Measurements from ENCODE around the gene ABCC8.

ABCC8 gene

DNA sequence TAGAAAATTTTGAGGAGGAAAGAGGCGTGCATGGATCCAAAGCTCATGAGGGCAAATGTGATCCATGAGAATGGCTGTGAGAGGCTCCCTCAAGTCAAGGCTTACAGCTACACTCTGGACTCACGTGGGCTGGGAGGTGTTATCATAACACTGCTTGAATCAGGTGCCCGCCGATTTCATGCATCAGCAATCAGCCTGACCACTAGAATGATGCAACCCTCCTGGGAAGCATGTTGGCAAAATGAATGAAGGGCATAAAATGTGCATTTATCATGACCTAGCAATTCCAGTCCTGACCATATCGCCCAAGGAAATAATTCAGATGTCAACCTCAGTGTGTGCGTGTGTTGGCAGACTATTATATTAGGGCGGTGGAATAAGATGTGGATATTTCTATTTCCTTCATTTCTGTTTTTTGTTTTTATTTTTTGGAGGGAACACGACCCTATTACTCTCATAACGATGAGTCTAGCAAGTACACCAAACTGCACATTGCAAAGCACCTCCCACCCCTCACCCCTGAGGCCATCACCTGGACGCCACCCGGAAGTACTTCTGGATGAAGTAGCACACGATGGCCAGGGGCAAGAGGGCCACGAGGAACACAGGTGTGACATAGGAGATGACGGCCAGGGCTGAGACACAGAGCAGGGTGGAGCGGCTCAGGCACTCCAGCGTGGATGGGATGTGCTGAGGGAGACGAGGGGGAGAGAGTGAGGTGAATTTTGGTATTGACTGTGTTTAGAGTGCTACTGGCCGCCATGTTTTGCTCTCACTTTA is 72.5 kb downstream of the ABCC8 start:
- DNase-seq (ENCODE audit: low spot score), result no peak

DNA sequence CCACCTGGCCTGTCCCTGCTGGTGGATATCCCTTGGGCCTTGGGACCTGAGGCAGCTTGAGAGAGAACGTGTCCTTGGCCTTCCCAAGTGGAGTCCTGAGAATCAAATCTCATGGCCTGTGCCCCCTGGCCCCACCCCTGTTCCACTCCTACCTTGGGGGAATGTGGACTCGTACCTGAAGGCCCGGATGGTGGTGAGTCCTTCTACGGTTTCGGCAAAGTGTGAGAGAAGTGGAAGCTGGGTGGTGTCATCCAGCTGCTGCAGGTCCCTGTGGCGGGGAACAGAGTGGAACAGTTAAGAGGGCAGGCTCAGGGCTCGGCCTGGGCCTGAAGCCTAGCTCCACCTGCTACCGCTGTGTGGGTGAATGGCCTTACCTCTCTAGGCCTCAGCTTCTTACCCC is 74.2 kb downstream of the ABCC8 start:
- no peak for DNase-seq (ENCODE audit: low spot score)

GRCh38 chr11:17401841-17402240 is 74.8 kb downstream of the ABCC8 start:
- DNase-seq (ENCODE audit: low spot score), result no peak

DNA sequence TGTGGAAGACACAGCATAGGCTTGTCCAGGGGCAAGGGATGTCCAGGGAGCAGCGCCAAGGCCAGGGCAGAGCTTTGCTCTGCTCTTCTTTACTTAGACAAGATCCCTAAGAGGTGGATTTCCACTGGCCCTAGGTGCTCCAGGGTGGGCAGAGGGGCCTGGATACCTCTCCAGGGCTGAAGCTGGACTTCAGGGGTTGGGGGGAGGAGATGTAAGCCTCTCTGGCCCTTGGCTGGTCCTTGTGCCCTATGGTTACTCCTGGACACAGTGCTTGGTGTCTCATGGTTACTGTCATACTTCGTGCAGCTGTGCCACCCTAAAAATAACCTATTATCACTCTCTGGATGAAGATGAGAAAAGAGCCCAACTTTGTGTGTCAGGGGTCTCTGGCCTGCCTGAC is 75.3 kb downstream of the ABCC8 start:
- no peak for DNase-seq (ENCODE audit: low spot score)

GRCh38 chr11:17400048-17400775 is 76.4 kb downstream of the ABCC8 start:
- no peak for DNase-seq (ENCODE audit: low spot score)

DNA sequence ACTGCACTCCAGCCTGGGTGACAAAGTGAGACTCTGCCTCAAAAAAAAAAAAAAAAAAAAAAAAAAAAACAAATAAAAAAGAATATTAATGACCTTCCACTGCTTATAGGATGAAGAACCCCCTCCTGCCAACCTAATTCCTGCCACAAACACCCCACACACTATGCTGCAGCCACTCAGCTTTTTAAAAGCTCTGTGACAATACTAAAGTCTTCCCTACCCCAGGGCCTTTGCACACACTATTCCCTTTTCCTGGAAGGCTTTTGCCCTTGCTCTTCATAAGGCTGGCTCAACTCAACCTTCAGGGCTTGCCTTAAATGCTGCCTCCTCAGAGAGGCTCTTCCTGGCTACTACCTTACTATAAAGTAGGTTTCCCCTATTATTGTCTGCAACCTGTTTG is 77.4 kb downstream of the ABCC8 start:
- no peak for DNase-seq (ENCODE audit: low spot score)

DNA sequence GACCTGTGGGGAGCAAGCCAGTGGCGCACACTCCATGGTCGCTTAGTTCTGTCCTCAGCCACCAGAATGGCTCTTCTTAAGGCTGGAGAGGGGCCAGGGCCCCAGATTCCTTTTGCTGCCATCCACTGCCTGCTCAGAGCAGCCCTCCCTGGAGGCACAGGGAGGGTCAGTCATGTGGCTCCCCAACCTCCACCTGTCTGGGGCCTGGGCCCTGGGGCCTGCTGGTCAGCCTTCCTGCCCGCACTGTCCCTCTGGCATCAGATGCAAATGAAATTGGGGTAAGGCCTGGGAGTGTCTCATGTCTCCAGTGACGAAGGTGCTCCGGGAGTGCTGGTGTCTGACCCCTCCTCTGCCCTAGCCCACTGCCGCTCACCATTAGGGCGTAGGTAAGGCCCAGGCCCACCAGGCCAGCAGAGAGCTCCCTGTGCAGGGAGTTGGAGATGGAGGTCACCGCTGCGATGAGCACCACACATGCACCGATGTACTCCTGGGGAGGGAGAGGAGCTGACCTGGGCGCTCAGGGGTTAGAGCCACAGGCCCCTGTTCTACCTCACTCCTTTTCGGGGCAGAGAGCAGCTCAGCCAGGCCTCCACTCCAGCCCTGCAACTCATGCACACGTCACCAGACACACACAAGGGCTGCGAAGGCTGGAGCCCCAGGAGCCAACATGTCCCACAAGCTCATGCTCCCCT is 79.2 kb downstream of the ABCC8 start:
- DNase-seq (ENCODE audit: low spot score), result no peak

- DNase-seq (ENCODE audit: low spot score), result no peak
These were observed 79.9 kb downstream of the ABCC8 start for GRCh38 chr11:17396598-17397310.

GRCh38 chr11:17395978-17396377 is 80.7 kb downstream of the ABCC8 start:
- no peak for DNase-seq (ENCODE audit: low spot score)

GRCh38 chr11:17395554-17395961 is 81.1 kb downstream of the ABCC8 start:
- DNase-seq (ENCODE audit: low spot score), result no peak

GRCh38 chr11:17394743-17395390 is 81.8 kb downstream of the ABCC8 start:
- DNase-seq (ENCODE audit: low spot score), result no peak

DNA sequence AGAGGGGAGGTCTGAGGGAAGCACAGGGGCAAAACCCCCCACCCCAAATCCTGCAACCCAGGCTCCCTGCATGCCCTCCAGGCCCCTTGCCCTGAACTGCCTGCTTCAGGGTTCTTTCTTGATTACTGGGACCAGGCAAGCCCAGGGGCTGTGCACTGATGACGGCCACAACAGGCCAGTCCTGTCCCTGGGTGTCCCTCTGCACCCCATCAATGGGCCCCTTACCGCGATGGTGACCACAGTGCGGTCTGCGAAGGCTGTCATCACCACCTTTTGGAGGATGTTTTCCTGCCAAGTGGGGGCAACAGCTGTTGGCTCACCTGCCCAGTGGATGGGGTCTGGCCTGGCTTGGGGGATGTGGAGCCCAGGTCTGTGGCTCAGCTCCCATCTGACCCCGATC is 83.2 kb downstream of the ABCC8 start:
- no peak for DNase-seq (ENCODE audit: low spot score)

- no peak for DNase-seq (ENCODE audit: low spot score)
These were observed 83.8 kb downstream of the ABCC8 start for GRCh38 chr11:17392872-17393271.

- DNase-seq (ENCODE audit: low spot score), result no peak
These were observed 84.9 kb downstream of the ABCC8 start for GRCh38 chr11:17391493-17392355.

DNA sequence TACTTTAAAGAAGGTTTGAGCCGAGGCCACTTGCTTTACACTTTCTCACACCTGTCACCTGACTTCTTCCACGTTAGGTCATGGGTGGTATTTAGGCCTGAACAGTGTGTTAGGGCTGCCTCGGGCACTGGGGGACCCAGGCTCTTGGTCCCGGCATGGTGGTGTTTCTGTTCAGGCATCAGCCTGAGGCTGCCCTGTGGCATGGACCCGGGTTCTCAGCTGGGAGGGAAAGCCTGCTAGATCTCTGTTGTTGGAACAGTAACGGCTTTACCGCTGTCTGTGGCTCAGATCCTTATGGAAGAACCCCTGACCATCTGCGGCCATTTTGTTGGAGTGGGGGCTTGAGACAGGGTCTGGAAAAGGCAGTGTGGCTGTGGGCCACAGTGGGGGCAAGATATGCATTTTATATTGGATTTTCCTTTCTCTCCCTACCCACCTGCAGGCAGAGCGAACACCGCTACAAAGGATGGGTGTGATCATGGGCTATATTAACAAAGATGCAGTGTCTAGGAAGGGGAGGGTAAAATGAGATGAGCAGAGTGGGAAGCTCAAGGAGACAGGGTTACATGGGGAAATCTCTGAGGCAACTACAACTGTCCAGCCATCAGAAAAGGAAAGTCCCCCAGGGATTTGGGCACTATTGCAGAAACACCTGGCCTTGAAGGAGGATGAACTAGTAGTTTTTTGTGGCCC is 86.5 kb downstream of the ABCC8 start:
- DNase-seq (ENCODE audit: low spot score), result no peak

- peak; percentile 57 for DNase-seq (ENCODE audit: low spot score)
These were observed 87.3 kb downstream of the ABCC8 start for GRCh38 chr11:17389211-17389956.

DNA sequence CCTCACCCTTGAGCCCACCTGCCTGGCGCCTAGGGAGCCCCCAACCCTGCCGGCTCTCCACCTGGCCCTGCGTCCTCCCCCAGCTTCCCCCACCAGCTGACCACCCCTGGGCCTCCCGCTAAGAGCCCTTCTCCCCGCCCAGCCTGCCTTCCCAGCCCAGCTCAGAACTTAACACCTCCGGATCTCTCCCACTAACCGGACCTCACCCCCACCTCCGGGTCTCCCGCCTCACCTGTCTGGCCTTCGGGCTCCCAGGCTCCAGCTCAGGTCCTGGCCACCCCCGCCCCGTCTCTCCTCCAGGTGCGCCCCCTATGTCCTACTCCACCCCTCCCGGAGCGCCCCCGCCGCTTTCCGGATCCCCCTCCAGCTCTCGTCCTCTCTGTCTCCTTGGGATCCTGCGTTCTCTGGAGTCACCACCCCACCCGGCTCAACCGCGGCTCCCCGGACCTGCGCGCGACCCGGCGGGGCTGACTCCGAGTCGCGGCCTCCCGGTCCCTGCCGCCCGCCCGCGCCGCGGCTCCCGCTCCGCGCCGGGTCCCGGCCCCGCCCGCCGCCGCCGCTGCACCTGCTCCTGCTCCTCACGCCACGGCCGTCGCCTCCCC is 87.9 kb downstream of the ABCC8 start, which contains the start of gene KCNJ11:
TSS of gene KCNJ11 (minus strand) at position 51 of the 602 bp plus-strand sequence. CDS start 568 bp downstream, outside the sequence.
- no peak for DNase-seq (ENCODE audit: low spot score)

DNA sequence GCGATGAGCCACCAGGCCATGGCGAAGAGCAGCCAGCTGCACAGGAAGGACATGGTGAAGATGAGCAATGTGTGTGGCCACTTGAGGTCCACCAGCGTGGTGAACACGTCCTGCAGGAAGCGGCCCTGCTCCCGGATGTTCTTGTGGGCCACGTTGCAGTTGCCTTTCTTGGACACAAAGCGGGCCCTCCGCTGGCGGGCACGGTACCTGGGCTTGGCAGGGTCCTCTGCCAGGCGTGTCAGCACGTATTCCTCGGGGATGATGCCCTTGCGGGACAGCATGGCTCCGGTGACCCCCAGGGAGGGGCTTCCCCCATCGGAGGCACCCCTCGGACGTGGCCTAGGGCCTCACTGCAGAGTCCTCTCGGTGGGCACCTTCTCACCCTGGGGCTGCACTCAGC is 88.8 kb downstream of the ABCC8 start:
- no peak for DNase-seq (ENCODE audit: low spot score)

DNA sequence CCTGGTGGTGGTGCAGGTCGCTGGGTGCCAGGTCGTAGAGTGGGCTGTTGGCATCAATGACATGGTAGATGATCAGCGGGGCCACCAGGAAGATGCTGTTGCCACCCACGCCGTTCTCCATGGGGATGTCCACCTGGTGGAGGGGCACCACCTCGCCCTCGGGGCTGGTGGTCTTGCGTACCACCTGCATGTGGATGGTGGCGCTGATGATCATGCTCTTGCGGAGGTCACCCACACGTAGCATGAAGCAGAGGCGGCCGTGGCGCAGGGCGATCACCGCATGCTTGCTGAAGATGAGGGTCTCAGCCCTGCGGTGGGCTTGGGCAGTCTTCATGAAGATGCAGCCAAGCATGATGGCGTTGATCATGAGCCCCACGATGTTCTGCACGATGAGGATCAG is 89.4 kb downstream of the ABCC8 start:
- DNase-seq (ENCODE audit: low spot score), result no peak

Measured in activated CD4-positive, alpha-beta T cell treated with anti-CD3 and anti-CD28 coated beads, Interleukin-2, Interleukin-4, amounts not matched to agents 100 ng/mL and 50 ng/mL, durations not matched to agents 16 hours and 8 hours (primary cell).